ENCODE results near the gene MTHFD2L. TPM values are rescaled to one million over a fixed set of nuclear protein-coding genes. Genes with fewer than 3 reads are reported as not detected.
A peak's percentile ranks its signal among the peaks of the same experiment; 100 is the strongest.

MTHFD2L gene
- total RNA-seq, 1 experiment from 2014 or later, result 8.9 TPM

DNA sequence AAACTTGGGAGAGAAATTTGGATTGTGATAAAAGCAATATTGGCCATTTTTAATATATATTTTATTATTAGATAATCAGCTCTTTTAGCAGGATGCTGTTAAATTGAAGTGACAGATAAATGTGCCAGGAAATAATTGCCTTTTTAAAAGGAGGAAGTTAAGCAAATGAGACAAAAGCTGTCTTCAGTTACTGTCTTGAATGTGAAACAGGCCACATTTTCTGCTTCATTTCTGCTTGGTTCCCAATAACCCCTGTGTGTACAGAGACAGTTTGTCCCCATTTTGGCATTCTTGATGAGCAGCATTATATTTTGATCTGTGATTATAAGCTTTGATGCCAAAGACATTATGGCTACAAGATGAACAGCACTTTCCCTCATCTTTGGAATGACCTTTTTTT lies 151.3 kb downstream of the MTHFD2L start:
- intact Hi-C loops (cut with micrococcal nuclease; ENCODE audit: unreplicated experiment), result no loop called here
- Histone ChIP-seq H3K4me2 (no peak overlapping the region), H3K79me2 (ENCODE audit: low read depth) (no peaks in the 10 kb centered on the region), H3K27ac (no peak overlapping the region), H3K4me3 (no peak overlapping the region), H3K9me3 (ENCODE audit: insufficient read depth, low read depth) (no peaks in the 10 kb centered on the region), H3F3A (ENCODE audit: insufficient read depth, low read depth) (no peaks in the 10 kb centered on the region), H3K4me1 (replicated peaks; ENCODE audit: insufficient read depth) (no peaks in the 10 kb centered on the region), H4K20me1 (ENCODE audit: insufficient read depth) (no peaks in the 10 kb centered on the region), H2AFZ (no peak overlapping the region), H3K36me3 (ENCODE audit: low read depth) (no peaks in the 10 kb centered on the region), H3K27me3 (ENCODE audit: insufficient read depth, low read depth) (no peaks in the 10 kb centered on the region), H3K9me2 (ENCODE audit: insufficient read depth) (no peaks in the 10 kb centered on the region)
- BruUV-seq (replicated peaks), result no TSS peak
- no peak for TF ChIP-seq EZH2 (IDR thresholded peaks at IDR 0.05; ENCODE audit: low read depth)
- no peak for TF ChIP-seq CTCF (conservative IDR thresholded peaks at IDR 0.05)
- ChIA-PET POLR2A (ENCODE audit: unreplicated experiment) (no interaction called here), CTCF (interaction anchor here (0.5 kb wide), 1 partner anchor 86 kb away, joined by 3 read pairs; no protein-coding TSS in a partner anchor)
- no peak for DNase-seq

DNA sequence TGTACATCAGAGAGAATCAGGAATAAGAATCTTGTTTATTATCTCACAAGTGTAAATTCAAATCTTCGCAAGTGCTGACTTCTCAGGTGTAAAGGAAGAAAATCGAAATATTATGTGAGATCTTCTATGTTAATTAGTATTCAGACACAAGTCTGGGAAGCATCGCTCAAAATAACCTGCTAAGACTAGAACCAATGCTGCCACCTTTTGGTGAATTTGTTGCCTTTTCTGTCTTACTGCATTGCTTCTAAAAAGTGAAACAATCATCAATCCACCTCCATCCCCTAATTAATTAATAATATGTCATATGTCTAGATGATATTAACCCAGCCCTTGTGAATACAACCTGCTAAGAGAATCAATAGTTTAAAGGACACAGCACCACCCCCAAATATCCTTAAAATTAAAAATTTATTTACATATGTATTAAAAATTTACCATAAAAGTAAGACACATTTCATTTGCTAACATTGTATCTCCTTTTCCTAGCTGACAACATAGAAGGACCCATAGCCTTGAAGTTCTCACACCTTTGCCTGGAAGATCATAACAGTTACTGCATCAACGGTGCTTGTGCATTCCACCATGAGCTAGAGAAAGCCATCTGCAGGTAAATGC lies 153.9 kb downstream of the MTHFD2L start:
- Histone ChIP-seq H3K36me3 (ENCODE audit: low read depth) (no peaks in the 10 kb centered on the region), H4K20me1 (ENCODE audit: insufficient read depth) (no peaks in the 10 kb centered on the region), H2AFZ (no peak overlapping the region), H3K4me2 (no peak overlapping the region), H3K9me2 (ENCODE audit: insufficient read depth) (no peaks in the 10 kb centered on the region), H3K27me3 (ENCODE audit: insufficient read depth, low read depth) (no peaks in the 10 kb centered on the region), H3K27ac (no peak overlapping the region), H3F3A (ENCODE audit: insufficient read depth, low read depth) (no peaks in the 10 kb centered on the region), H3K4me1 (replicated peaks; ENCODE audit: insufficient read depth) (no peaks in the 10 kb centered on the region), H3K9me3 (ENCODE audit: insufficient read depth, low read depth) (no peaks in the 10 kb centered on the region), H3K79me2 (ENCODE audit: low read depth) (no peaks in the 10 kb centered on the region), H3K4me3 (no peak overlapping the region)
- BruUV-seq (replicated peaks), result no TSS peak
- ChIA-PET CTCF (no interaction called here), POLR2A (ENCODE audit: unreplicated experiment) (no interaction called here)
- DNase-seq, result peak in 1 of 2 experiments; percentile 45
- peak; percentile 69 for TF ChIP-seq CTCF (conservative IDR thresholded peaks at IDR 0.05)
- no peak for TF ChIP-seq EZH2 (IDR thresholded peaks at IDR 0.05; ENCODE audit: low read depth)
- intact Hi-C loops (cut with micrococcal nuclease; ENCODE audit: unreplicated experiment), result loop anchor here (1.0 kb wide), 2 partner anchors 84 to 123 kb away; no protein-coding TSS in a partner anchor

DNA sequence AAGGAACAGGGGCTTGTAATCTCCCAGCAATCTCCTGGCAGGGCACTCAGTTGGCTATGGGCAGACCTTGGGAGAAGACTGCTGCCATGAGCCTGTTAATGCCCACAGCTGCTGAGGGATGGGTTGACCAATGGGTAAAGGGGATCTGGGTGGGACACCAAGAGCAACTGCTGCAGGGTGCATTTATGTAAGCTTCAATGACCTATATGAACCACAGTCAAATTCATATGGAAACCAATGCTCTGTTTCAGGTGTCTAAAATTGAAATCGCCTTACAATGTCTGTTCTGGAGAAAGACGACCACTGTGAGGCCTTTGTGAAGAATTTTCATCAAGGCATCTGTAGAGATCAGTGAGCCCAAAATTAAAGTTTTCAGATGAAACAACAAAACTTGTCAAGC lies 156.4 kb downstream of the MTHFD2L start:
- BruUV-seq (replicated peaks), result no TSS peak
- ChIA-PET POLR2A (ENCODE audit: unreplicated experiment) (no interaction called here), CTCF (no interaction called here)
- Histone ChIP-seq H3K79me2 (ENCODE audit: low read depth) (no peaks in the 10 kb centered on the region), H3F3A (ENCODE audit: insufficient read depth, low read depth) (no peaks in the 10 kb centered on the region), H3K9me2 (ENCODE audit: insufficient read depth) (no peaks in the 10 kb centered on the region), H3K9me3 (ENCODE audit: insufficient read depth, low read depth) (no peaks in the 10 kb centered on the region), H3K4me1 (replicated peaks; ENCODE audit: insufficient read depth) (no peaks in the 10 kb centered on the region), H4K20me1 (ENCODE audit: insufficient read depth) (no peaks in the 10 kb centered on the region), H2AFZ (no peak overlapping the region), H3K27me3 (ENCODE audit: insufficient read depth, low read depth) (no peaks in the 10 kb centered on the region), H3K4me3 (no peak overlapping the region), H3K27ac (no peak overlapping the region), H3K36me3 (ENCODE audit: low read depth) (no peaks in the 10 kb centered on the region), H3K4me2 (no peak overlapping the region)
- DNase-seq, result no peak
- TF ChIP-seq EZH2 (IDR thresholded peaks at IDR 0.05; ENCODE audit: low read depth) (no peak), CTCF (conservative IDR thresholded peaks at IDR 0.05) (no peak)
- intact Hi-C loops (cut with micrococcal nuclease; ENCODE audit: unreplicated experiment), result no loop called here
